Measurements from ENCODE around the gene EFNA2.

Gene EFNA2

GRCh38 chr19:1249298-1249989 is 36.2 kb upstream of the EFNA2 start:
- peak; percentile 92 for DNase-seq

DNA sequence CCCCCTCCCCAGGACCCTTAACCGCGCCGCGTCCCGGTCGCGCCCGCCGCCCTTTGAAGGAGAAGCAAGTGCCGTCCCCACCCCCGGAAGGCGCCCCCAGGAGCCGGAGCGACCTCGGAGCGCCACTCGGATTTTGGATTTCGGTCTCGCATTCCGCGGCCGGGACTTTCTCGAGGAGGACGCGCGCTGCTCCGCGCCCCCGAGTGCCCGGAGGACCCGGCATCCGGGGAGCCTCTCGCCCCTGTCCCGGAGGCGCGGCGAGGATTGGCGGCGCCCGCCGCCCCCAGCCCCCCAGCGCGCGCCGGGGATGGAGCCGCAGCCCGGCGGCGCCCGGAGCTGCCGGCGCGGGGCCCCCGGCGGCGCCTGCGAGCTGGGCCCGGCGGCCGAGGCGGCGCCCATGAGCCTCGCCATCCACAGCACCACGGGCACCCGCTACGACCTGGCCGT is 35.7 kb upstream of the EFNA2 start:
- DNase-seq: no peak

GRCh38 chr19:1250437-1251260 is 35.0 kb upstream of the EFNA2 start:
- no peak for DNase-seq

GRCh38 chr19:1251330-1252220 is 34.1 kb upstream of the EFNA2 start:
- peak; percentile 65 for DNase-seq

GRCh38 chr19:1252221-1252820 is 33.4 kb upstream of the EFNA2 start:
- peak; percentile 59 for DNase-seq

GRCh38 chr19:1252821-1253513 is 32.7 kb upstream of the EFNA2 start:
- DNase-seq: peak; percentile 76

GRCh38 chr19:1253514-1254080 is 32.1 kb upstream of the EFNA2 start:
- no peak for DNase-seq

- no peak for DNase-seq
Observed at GRCh38 chr19:1254081-1254527, 31.6 kb upstream of the EFNA2 start.

- DNase-seq: no peak
Observed at GRCh38 chr19:1254530-1255185, 31.0 kb upstream of the EFNA2 start.

GRCh38 chr19:1255186-1256161 is 30.2 kb upstream of the EFNA2 start:
- no peak for DNase-seq

- DNase-seq: no peak
Observed at GRCh38 chr19:1256646-1257474, 28.8 kb upstream of the EFNA2 start.

DNA sequence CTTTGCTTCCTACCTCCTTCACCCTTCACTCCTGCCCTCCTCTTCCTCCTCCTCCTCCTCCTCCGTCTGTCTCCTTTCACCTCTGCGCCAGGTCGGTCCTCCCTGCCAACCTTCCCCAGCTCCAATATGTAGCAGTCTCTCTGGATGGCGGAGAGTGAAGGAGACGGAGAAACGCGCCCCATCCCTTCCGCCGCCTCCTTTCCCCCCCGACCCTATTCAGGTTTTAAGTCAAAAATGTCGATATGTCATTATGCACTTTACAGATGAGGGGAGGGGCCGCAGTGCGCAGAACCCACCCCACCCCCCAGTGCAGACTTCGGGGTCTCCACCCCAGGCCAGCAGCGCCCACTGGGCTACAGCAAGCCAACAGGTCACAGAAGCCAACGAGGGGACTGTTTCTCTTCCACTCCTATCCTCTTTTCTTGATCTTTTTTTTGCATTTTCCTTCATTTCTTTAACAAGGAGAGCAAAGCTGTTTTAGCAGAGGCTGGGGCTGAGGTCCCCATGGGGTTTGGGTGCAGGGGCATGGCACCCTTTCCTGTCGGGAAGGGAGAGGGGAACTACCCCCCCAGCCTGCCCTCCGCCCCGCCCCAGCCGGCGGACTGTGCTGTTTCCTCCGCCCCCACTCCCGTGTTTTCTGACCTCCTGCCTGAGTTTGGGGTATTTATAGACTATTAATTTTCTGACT is 28.1 kb upstream of the EFNA2 start:
- DNase-seq: no peak

- no peak for DNase-seq
Observed at GRCh38 chr19:1258163-1258492, 27.5 kb upstream of the EFNA2 start.

- no peak for DNase-seq
Observed at GRCh38 chr19:1258707-1259205, 26.9 kb upstream of the EFNA2 start.

- peak; percentile 68 for DNase-seq
Observed at GRCh38 chr19:1259206-1259875, 26.3 kb upstream of the EFNA2 start.

- DNase-seq: peak; percentile 50
Observed at GRCh38 chr19:1259876-1260748, 25.6 kb upstream of the EFNA2 start.

Data from stimulated activated CD4-positive, alpha-beta T cell treated with anti-CD3 and anti-CD28 coated beads, Interleukin-4, amount 100 ng/mL, for 24 hours (primary cell).